Heart left ventricle (tissue), 13 donors: ENCODE measurements around the gene CFAP97D2.

Source experiments
- CTCF ChIP-seq, 12 donors: fragments of 200-600 bp; sonication (generic) in 4 of 12; IDR thresholded peaks; one replicate each; pipeline versions ENCODE4 v1.5.0 to v1.8.0; 2018 to 2022; ENCODE audit warnings: antibody characterized with exemption in 12 of 12, mild to moderate bottlenecking in 5 of 12
- POLR2A ChIP-seq, 2 donors: fragments of 450-650 bp; IDR thresholded peaks; one replicate each; pipeline ENCODE4 v1.6.1; 2017; ENCODE audit warnings: antibody characterized with exemption in 2 of 2, mild to moderate bottlenecking in 2 of 2, moderate library complexity in 2 of 2
- donor health status: ischemic (EF 13 %, LVEDD 7.1; RV severe dilation, severe dysfunction).
- donor health status: DM: no; HTN: yes; CAD: no.
- donor health status: DM: no; HTN: no; CAD: no.
- donor health status: ischemic (EF 25% LVEDD 6.9; RV normal size, moderate dysfunction).
- donor health status: ischemic (EF 25% LVEDD 5.7; RV mildly dilated, moderate dysfunction).
- donor health status: ischemic (EF 35%, LVEDD 5.7; RV mildly dilated, moderate dysfunction).
- donor health status: nonischemic (EF 11% LVEDD 7.7; RV severe dilation, severe dysfunction).
- donor health status: DM: yes; HTN: yes; CAD: no.
- donor health status: PGD.
- donor health status: ischemic (EF 29% LVEDD 5.4; RV normal size, mild dysfunction).
- donor health status: nonischemic (EF 23%, LVEDD 6.1; RV moderate dilation, normal function).

GRCh38 chr13:114134111-114134943 is 44.7 kb upstream of the CFAP97D2 start:
- TF ChIP-seq CTCF (IDR thresholded peaks at IDR 0.05), result no peak
- no peak for TF ChIP-seq POLR2A (IDR thresholded peaks at IDR 0.05)
